ENCODE results near the gene SLC11A1. TPM values are rescaled to one million over a fixed set of nuclear protein-coding genes. Genes with fewer than 3 reads are reported as not detected.

Gene SLC11A1
- total RNA-seq, 3 donors from 2014 or later (not counting 1 experiment from before 2014, with no cell fraction given): 17.9 to 53.5 (median 35.5) TPM

DNA sequence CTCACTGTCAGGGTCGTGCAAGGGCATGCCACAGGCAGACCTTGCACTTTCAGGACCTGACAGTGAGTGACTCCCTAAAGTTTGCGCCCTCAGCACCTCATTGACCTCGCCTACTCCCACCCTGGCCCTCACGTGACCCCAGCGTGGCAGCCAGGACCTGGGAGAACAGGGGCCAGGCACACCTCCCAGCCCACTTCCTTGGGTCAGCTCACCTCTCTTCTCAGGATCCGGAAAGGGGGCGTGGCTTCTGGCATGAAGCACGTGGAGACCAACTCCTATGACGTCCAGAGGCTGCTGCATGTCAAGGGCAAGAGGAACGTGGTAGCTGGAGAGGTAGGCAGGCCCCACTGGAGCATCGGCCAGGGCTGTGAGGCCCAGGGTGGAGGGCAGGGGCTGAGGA, 45.7 kb downstream of the SLC11A1 start:
- WGBS (ENCODE audit: insufficient coverage): 84% methylated on average over 11 of the region's 11 CpGs
- no peaks in the 10 kb centered on the region for H3K4me1 Mint-ChIP-seq
- DNase-seq (no peak), ATAC-seq (no peak)
- H3K9me3 Mint-ChIP-seq: no peaks in the 10 kb centered on the region
- TF ChIP-seq, protein P1, sequence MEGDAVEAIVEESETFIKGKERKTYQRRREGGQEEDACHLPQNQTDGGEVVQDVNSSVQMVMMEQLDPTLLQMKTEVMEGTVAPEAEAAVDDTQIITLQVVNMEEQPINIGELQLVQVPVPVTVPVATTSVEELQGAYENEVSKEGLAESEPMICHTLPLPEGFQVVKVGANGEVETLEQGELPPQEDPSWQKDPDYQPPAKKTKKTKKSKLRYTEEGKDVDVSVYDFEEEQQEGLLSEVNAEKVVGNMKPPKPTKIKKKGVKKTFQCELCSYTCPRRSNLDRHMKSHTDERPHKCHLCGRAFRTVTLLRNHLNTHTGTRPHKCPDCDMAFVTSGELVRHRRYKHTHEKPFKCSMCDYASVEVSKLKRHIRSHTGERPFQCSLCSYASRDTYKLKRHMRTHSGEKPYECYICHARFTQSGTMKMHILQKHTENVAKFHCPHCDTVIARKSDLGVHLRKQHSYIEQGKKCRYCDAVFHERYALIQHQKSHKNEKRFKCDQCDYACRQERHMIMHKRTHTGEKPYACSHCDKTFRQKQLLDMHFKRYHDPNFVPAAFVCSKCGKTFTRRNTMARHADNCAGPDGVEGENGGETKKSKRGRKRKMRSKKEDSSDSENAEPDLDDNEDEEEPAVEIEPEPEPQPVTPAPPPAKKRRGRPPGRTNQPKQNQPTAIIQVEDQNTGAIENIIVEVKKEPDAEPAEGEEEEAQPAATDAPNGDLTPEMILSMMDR (IDR thresholded peaks at IDR 0.05): no peak
- H3K4me3 Mint-ChIP-seq: no peak overlapping the region
- no peaks in the 10 kb centered on the region for H3K36me3 Mint-ChIP-seq
- no peak overlapping the region for H3K4me3 ChIP-seq (ENCODE audit: low read length)
- no peaks in the 10 kb centered on the region for H3K36me3 ChIP-seq (ENCODE audit: control insufficient read depth, insufficient read depth, low read length)
- intact Hi-C loops (cut with micrococcal nuclease): no loop called here
- H3K27me3 ChIP-seq (ENCODE audit: control insufficient read depth, insufficient read depth, low read length): no peaks in the 10 kb centered on the region
- no peaks in the 10 kb centered on the region for H3K27me3 Mint-ChIP-seq (ENCODE audit: low read depth in 2 of 2)
- H3K27ac ChIP-seq (ENCODE audit: low read length): no peak overlapping the region
- no peak overlapping the region for H3K27ac Mint-ChIP-seq
- H3K4me1 ChIP-seq (ENCODE audit: control insufficient read depth, insufficient read depth, low read length): peaks cover 5% of the 10 kb centered on the region
- no peaks in the 10 kb centered on the region for H3K9me3 ChIP-seq (ENCODE audit: control insufficient read depth, insufficient read depth, low read length)

DNA sequence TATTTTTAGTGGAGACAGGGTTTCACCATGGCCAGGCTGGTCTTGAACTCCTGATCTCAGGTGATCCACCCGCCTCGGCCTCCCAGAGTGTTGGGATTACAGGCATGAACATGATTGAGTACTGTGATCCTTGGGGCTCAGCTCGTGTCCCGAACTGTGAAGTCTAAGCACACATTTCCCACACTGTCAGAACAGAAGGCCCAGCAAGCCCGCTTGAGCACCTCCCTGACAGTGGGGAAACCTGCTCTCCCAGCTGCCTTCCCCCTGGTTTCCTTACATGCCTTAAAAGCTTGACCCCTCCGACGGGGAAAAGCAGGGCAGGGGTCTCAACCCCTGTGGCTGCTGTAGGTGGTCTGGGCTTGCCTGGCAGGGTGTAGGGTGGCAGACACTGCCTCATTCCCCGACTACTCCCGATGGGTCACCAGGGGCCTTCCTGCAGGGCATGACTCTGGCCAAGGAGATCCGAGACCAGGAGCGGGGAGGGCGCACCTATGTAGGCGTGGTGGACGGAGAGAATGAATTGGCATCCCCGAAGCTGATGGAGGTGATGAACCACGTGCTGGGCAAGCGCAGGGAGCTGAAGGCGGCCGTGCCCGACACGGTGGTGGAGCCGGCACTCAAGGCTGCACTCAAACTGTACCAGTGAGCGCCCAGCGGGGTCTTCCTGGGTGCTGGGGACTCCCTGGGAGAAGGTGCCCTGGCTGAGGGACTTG, 46.9 kb downstream of the SLC11A1 start:
- TF ChIP-seq, protein P1 (IDR thresholded peaks at IDR 0.05): no peak
- no peak overlapping the region for H3K4me3 Mint-ChIP-seq
- H3K27me3 Mint-ChIP-seq (ENCODE audit: low read depth in 2 of 2): no peaks in the 10 kb centered on the region
- Histone ChIP-seq H3K9me3 (ENCODE audit: control insufficient read depth, insufficient read depth, low read length) (no peaks in the 10 kb centered on the region), H3K27me3 (ENCODE audit: control insufficient read depth, insufficient read depth, low read length) (no peaks in the 10 kb centered on the region), H3K4me3 (ENCODE audit: low read length) (no peak overlapping the region), H3K36me3 (ENCODE audit: control insufficient read depth, insufficient read depth, low read length) (no peaks in the 10 kb centered on the region), H3K4me1 (ENCODE audit: control insufficient read depth, insufficient read depth, low read length) (peaks cover 5% of the 10 kb centered on the region), H3K27ac (ENCODE audit: low read length) (no peak overlapping the region)
- no peak for DNase-seq
- H3K36me3 Mint-ChIP-seq: no peaks in the 10 kb centered on the region
- no peaks in the 10 kb centered on the region for H3K4me1 Mint-ChIP-seq
- intact Hi-C loops (cut with micrococcal nuclease): no loop called here
- no peak overlapping the region for H3K27ac Mint-ChIP-seq
- ATAC-seq: no peak
- WGBS (ENCODE audit: insufficient coverage): 95% methylated on average over 24 of the region's 24 CpGs
- H3K9me3 Mint-ChIP-seq: no peaks in the 10 kb centered on the region

DNA sequence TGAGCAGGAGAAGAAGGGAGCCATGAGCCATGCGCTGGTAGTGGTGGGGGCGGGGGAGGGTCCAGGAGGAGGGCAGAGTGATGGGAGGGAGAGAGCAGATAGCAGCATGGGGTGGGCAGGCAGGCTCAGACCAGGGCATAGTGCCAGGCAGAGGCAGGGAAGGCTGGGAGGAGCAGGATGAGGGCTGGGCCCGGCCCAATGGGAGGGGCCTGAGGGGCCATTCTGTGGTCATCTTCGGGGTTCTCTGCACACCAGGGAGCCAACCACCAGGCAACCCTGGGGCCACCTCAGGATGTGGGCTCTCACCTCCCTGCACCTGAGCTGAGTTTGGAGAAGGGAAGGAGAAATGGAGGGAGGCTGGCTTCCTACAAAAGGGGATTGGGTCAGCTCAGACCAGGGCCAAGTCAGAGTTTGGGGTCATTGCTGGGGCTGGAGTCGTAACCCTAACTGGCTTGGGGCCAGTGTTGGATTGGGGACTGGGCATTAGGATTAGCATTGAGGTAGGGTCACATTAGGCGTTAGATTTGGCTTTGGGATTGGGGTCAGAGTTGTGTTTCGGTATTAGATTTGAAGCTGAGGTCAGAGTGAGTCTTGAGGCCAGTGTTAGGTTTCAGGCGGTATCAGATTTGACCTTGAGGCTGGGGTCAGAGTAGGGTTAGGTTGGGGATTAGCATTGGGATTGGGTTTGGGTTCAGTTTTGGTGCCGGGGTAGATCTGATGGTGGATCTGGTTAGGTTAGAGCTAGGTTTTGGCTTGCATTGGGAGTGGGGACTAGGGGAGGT, 48.0 kb downstream of the SLC11A1 start:
- intact Hi-C loops (cut with micrococcal nuclease): no loop called here
- peaks cover 5% of the 10 kb centered on the region for H3K4me1 ChIP-seq (ENCODE audit: control insufficient read depth, insufficient read depth, low read length)
- Mint-ChIP-seq H3K27ac (no peak overlapping the region), H3K4me3 (no peak overlapping the region), H3K4me1 (peaks cover 0 to 5% of the 10 kb centered on the region in 2 donors), H3K9me3 (no peaks in the 10 kb centered on the region), H3K27me3 (ENCODE audit: low read depth in 2 of 2) (no peaks in the 10 kb centered on the region), H3K36me3 (no peaks in the 10 kb centered on the region)
- ATAC-seq: no peak
- no peaks in the 10 kb centered on the region for H3K27me3 ChIP-seq (ENCODE audit: control insufficient read depth, insufficient read depth, low read length)
- H3K27ac ChIP-seq (ENCODE audit: low read length): no peak overlapping the region
- TF ChIP-seq, protein P1 (IDR thresholded peaks at IDR 0.05): no peak
- no peaks in the 10 kb centered on the region for H3K9me3 ChIP-seq (ENCODE audit: control insufficient read depth, insufficient read depth, low read length)
- no peak for DNase-seq
- no peaks in the 10 kb centered on the region for H3K36me3 ChIP-seq (ENCODE audit: control insufficient read depth, insufficient read depth, low read length)
- 75% methylated on average over 9 of the region's 9 CpGs for WGBS (ENCODE audit: insufficient coverage)
- no peak overlapping the region for H3K4me3 ChIP-seq (ENCODE audit: low read length)
